Measurements from ENCODE around the gene RGS19. TPM values are rescaled to one million over a fixed set of nuclear protein-coding genes. Genes with fewer than 3 reads are reported as not detected.

RGS19 gene
- total RNA-seq, 2 donors from 2014 or later, result 38.1 to 40.0 TPM

GRCh38 chr20:64074184-64074789 is 5.0 kb downstream of the RGS19 start:
- H3K27ac Mint-ChIP-seq, result no peak overlapping the region
- no peak for ATAC-seq (replicated peaks in 1 of 2)
- DNase-seq, result no peak
- H3K4me3 Mint-ChIP-seq, result no peak overlapping the region
- no peaks in the 10 kb centered on the region for H3K9me3 Mint-ChIP-seq
- peaks cover 0 to 2% of the 10 kb centered on the region in 2 donors for H3K36me3 Mint-ChIP-seq (ENCODE audit: insufficient read depth in 2 of 2)
- no peaks in the 10 kb centered on the region for H3K27me3 Mint-ChIP-seq (ENCODE audit: low read depth)
- peaks cover 20% of the 10 kb centered on the region for H3K4me1 Mint-ChIP-seq (ENCODE audit: low read depth)

- Mint-ChIP-seq H3K27ac (no peak overlapping the region), H3K36me3 (ENCODE audit: insufficient read depth in 2 of 2) (peaks cover 0 to 2% of the 10 kb centered on the region in 2 donors), H3K27me3 (ENCODE audit: low read depth) (no peaks in the 10 kb centered on the region), H3K9me3 (no peaks in the 10 kb centered on the region), H3K4me3 (no peak overlapping the region), H3K4me1 (ENCODE audit: low read depth) (peaks cover 14% of the 10 kb centered on the region)
- DNase-seq (no peak), ATAC-seq (replicated peaks in 1 of 2) (no peak)
Measured at GRCh38 chr20:64073476-64074183, 5.7 kb downstream of the RGS19 start.

GRCh38 chr20:64072498-64073063 is 6.7 kb downstream of the RGS19 start:
- no peak overlapping the region for H3K27ac Mint-ChIP-seq
- H3K9me3 Mint-ChIP-seq, result no peaks in the 10 kb centered on the region

GRCh38 chr20:64071341-64072332 is 7.7 kb downstream of the RGS19 start:
- Mint-ChIP-seq H3K4me1 (ENCODE audit: low read depth) (peaks cover 15% of the 10 kb centered on the region), H3K9me3 (no peaks in the 10 kb centered on the region), H3K27me3 (ENCODE audit: low read depth) (no peaks in the 10 kb centered on the region), H3K4me3 (no peak overlapping the region), H3K27ac (no peak overlapping the region), H3K36me3 (ENCODE audit: insufficient read depth in 2 of 2) (peaks cover 0 to 2% of the 10 kb centered on the region in 2 donors)
- ATAC-seq (replicated peaks in 1 of 2) (no peak), DNase-seq (no peak)

More at GRCh38 chr20:64072498-64073063, 6.7 kb downstream of the RGS19 start:
- H3K4me3 Mint-ChIP-seq, result no peak overlapping the region
- ATAC-seq (replicated peaks in 1 of 2) (no peak), DNase-seq (no peak)
- peaks cover 7% of the 10 kb centered on the region for H3K4me1 Mint-ChIP-seq (ENCODE audit: low read depth)
- peaks cover 0 to 2% of the 10 kb centered on the region in 2 donors for H3K36me3 Mint-ChIP-seq (ENCODE audit: insufficient read depth in 2 of 2)
- H3K27me3 Mint-ChIP-seq (ENCODE audit: low read depth), result no peaks in the 10 kb centered on the region

- no peak overlapping the region for H3K27ac Mint-ChIP-seq
- no peak overlapping the region for H3K4me3 Mint-ChIP-seq
- H3K9me3 Mint-ChIP-seq, result no peaks in the 10 kb centered on the region
- peaks cover 0 to 2% of the 10 kb centered on the region in 2 donors for H3K36me3 Mint-ChIP-seq (ENCODE audit: insufficient read depth in 2 of 2)
- H3K4me1 Mint-ChIP-seq (ENCODE audit: low read depth), result peaks cover 23% of the 10 kb centered on the region
- no peaks in the 10 kb centered on the region for H3K27me3 Mint-ChIP-seq (ENCODE audit: low read depth)
- ATAC-seq (replicated peaks in 1 of 2) (no peak), DNase-seq (no peak)
Measured at GRCh38 chr20:64070244-64070993, 8.9 kb downstream of the RGS19 start.

GRCh38 chr20:64069614-64070243 is 9.6 kb downstream of the RGS19 start:
- H3K4me1 Mint-ChIP-seq (ENCODE audit: low read depth), result peaks cover 30% of the 10 kb centered on the region

GRCh38 chr20:64069209-64069613 is 10.1 kb downstream of the RGS19 start:
- no peaks in the 10 kb centered on the region for H3K27me3 Mint-ChIP-seq (ENCODE audit: low read depth)
- no peak overlapping the region for H3K4me3 Mint-ChIP-seq
- DNase-seq (no peak), ATAC-seq (replicated peaks in 1 of 2) (no peak)
- no peak overlapping the region for H3K27ac Mint-ChIP-seq
- H3K36me3 Mint-ChIP-seq (ENCODE audit: insufficient read depth in 2 of 2), result peaks cover 0 to 2% of the 10 kb centered on the region in 2 donors
- H3K9me3 Mint-ChIP-seq, result no peaks in the 10 kb centered on the region
- peaks cover 35% of the 10 kb centered on the region for H3K4me1 Mint-ChIP-seq (ENCODE audit: low read depth)

More at GRCh38 chr20:64069614-64070243, 9.6 kb downstream of the RGS19 start:
- Mint-ChIP-seq H3K27me3 (ENCODE audit: low read depth) (no peaks in the 10 kb centered on the region), H3K36me3 (ENCODE audit: insufficient read depth in 2 of 2) (peaks cover 0 to 2% of the 10 kb centered on the region in 2 donors), H3K4me3 (no peak overlapping the region), H3K9me3 (no peaks in the 10 kb centered on the region), H3K27ac (no peak overlapping the region)
- DNase-seq (peak in 1 of 2 donors; percentile 46), ATAC-seq (replicated peaks in 1 of 2) (no peak)

- ATAC-seq (replicated peaks in 1 of 2) (no peak), DNase-seq (no peak)
- Mint-ChIP-seq H3K36me3 (ENCODE audit: insufficient read depth in 2 of 2) (peaks cover 0 to 2% of the 10 kb centered on the region in 2 donors), H3K27ac (no peak overlapping the region), H3K4me3 (no peak overlapping the region), H3K27me3 (ENCODE audit: low read depth) (no peaks in the 10 kb centered on the region), H3K4me1 (ENCODE audit: low read depth) (peaks cover 41% of the 10 kb centered on the region), H3K9me3 (no peaks in the 10 kb centered on the region)
Measured at GRCh38 chr20:64068386-64069208, 10.7 kb downstream of the RGS19 start.

- ATAC-seq (replicated peaks in 1 of 2) (no peak), DNase-seq (no peak)
- Mint-ChIP-seq H3K27ac (no peak overlapping the region), H3K9me3 (no peaks in the 10 kb centered on the region), H3K36me3 (ENCODE audit: insufficient read depth in 2 of 2) (peaks cover 0 to 2% of the 10 kb centered on the region in 2 donors), H3K27me3 (ENCODE audit: low read depth) (no peaks in the 10 kb centered on the region), H3K4me1 (ENCODE audit: low read depth) (peaks cover 42% of the 10 kb centered on the region), H3K4me3 (no peak overlapping the region)
Measured at GRCh38 chr20:64067733-64068307, 11.5 kb downstream of the RGS19 start.

GRCh38 chr20:64067005-64067632 is 12.2 kb downstream of the RGS19 start:
- no peaks in the 10 kb centered on the region for H3K9me3 Mint-ChIP-seq
- DNase-seq, result no peak

GRCh38 chr20:64065974-64066343 is 13.4 kb downstream of the RGS19 start:
- Mint-ChIP-seq H3K4me3 (peak overlapping the region; percentile 65 to 71), H3K4me1 (ENCODE audit: low read depth) (peaks cover 51% of the 10 kb centered on the region), H3K36me3 (ENCODE audit: insufficient read depth in 2 of 2) (no peaks in the 10 kb centered on the region), H3K9me3 (no peaks in the 10 kb centered on the region), H3K27ac (peak overlapping the region; percentile 70), H3K27me3 (ENCODE audit: low read depth) (no peaks in the 10 kb centered on the region)
- ATAC-seq (replicated peaks in 1 of 2), result peak; percentile 72 to 77
- DNase-seq, result peak; percentile 84

More at GRCh38 chr20:64067005-64067632, 12.2 kb downstream of the RGS19 start:
- Mint-ChIP-seq H3K36me3 (ENCODE audit: insufficient read depth in 2 of 2) (peaks cover 0 to under 1% of the 10 kb centered on the region in 2 donors), H3K27me3 (ENCODE audit: low read depth) (no peaks in the 10 kb centered on the region), H3K4me1 (ENCODE audit: low read depth) (peaks cover 46% of the 10 kb centered on the region), H3K4me3 (peak overlapping the region in 1 of 2 donors; percentile 6), H3K27ac (no peak overlapping the region)
- no peak for ATAC-seq (replicated peaks in 1 of 2)
